Panc1 (cell line): Measurements from ENCODE around the gene SYCE1L. TPM values are rescaled to one million over a fixed set of nuclear protein-coding genes. Genes with fewer than 3 reads are reported as not detected.

Experiments used
- ATAC-seq: fragments of 200-7000 bp; cut with Tn5 transposase; 2 replicates; pipeline ENCODE4 v1.9.1; 2020; ENCODE audit warnings: mild to moderate bottlenecking, moderate library complexity
- BruUV-seq: library from RNA; stranded (reverse); fragments of 400-500 nt; replicated peaks from 2 replicates; lab custom pipeline; 2021; lab: Mats Ljungman, UMichigan
- CTCF ChIA-PET: fragments of 300-600 bp; sonication (Branson Sonifier 250); formaldehyde crosslinking; loops from one replicate; lab custom pipeline; 2022; ENCODE audit warnings: antibody characterized with exemption; lab: Charles Lee
- POLR2A ChIA-PET: fragments of 300-600 bp; sonication (Branson Sonifier 250); formaldehyde crosslinking; loops from one replicate; lab custom pipeline; 2022; ENCODE audit warnings: antibody characterized with exemption; lab: Charles Lee
- DNase-seq: peaks from one replicate; pipeline ENCODE4 v3.0.0-alpha.2; 2010; ENCODE audit warnings: low read depth, low spot score
- H3K27ac ChIP-seq: 2 replicates; pipeline ENCODE4 v1.5.1; 2011; ENCODE audit warnings: mild to moderate bottlenecking, low read length, inconsistent platforms
- H3K27me3 ChIP-seq: fragments of 200-500 bp; sonication (Bioruptor generic); 2 replicates; pipeline ENCODE4 v1.6.0; 2014; ENCODE audit warnings: low read length, inconsistent platforms; ENCODE audit not compliant: control insufficient read depth, insufficient read depth
- H3K36me3 ChIP-seq: fragments of 200-500 bp; sonication (Bioruptor generic); 2 replicates; pipeline ENCODE4 v1.5.1; 2014; ENCODE audit warnings: inconsistent platforms, mild to moderate bottlenecking, low read length, moderate library complexity; ENCODE audit not compliant: control insufficient read depth, insufficient read depth
- H3K4me1 ChIP-seq: 2 replicates; pipeline ENCODE4 v1.5.1; 2011; ENCODE audit warnings: inconsistent platforms, mild to moderate bottlenecking, low read length, moderate library complexity; ENCODE audit not compliant: control insufficient read depth, insufficient read depth
- H3K4me3 ChIP-seq, 2 experiments: 2 replicates each; pipeline ENCODE4 v1.5.1; 2011 to 2012; ENCODE audit warnings: low read depth in 2 of 2, low read length in 2 of 2, mild to moderate bottlenecking in 2 of 2, inconsistent platforms in 1 of 2, moderate library complexity in 1 of 2
- H3K9me3 ChIP-seq: fragments of 200-500 bp; sonication (Bioruptor generic); 2 replicates; pipeline ENCODE4 v1.5.1; 2014; ENCODE audit warnings: low read depth, mild to moderate bottlenecking, inconsistent platforms, low read length, moderate library complexity; ENCODE audit not compliant: control insufficient read depth, insufficient read depth
- CTCF ChIP-seq: fragments of 450-650 bp; IDR thresholded peaks from 2 replicates; pipeline ENCODE4 v1.5.1; 2017; ENCODE audit warnings: mild to moderate bottlenecking
- POLR2AphosphoS5 ChIP-seq: IDR thresholded peaks from 2 replicates; pipeline ENCODE4 v1.6.1; 2012; ENCODE audit warnings: mild to moderate bottlenecking, low read depth, low read length, moderate library complexity
- SIN3A ChIP-seq: IDR thresholded peaks from 2 replicates; pipeline ENCODE4 v1.6.1; 2012; ENCODE audit warnings: low read depth, mild to moderate bottlenecking, low read length, moderate library complexity, borderline replicate concordance; ENCODE audit not compliant: insufficient read depth
- TCF7L2 ChIP-seq: IDR thresholded peaks from 2 replicates; pipeline ENCODE4 v1.6.1; 2011; ENCODE audit warnings: mild to moderate bottlenecking, low read depth, low read length, inconsistent platforms
- in situ Hi-C: cut with HindIII; loops from 2 replicates; pipeline ENCODE4 v1.10.0; 2016; ENCODE audit warnings: low sequenced_read_pairs, low pct_unique_long_range_greater_than_20kb
- intact Hi-C: fragments of 100-400 bp; cut with micrococcal nuclease; formaldehyde crosslinking; loops from one replicate; pipeline ENCODE4 v1.10.0; 2022; ENCODE audit not compliant: unreplicated experiment
- total RNA-seq: library from RNA; stranded (reverse); gene quantifications from one replicate; pipeline ENCODE4 v1.2.1, GENCODE V29; 2021; ENCODE audit not compliant: unreplicated experiment
- TF ChIP-seq, protein P1 (sequence below), 2 experiments: IDR thresholded peaks; 2 replicates each; pipeline ENCODE4 v1.6.1; 2011 to 2012; ENCODE audit warnings: low read depth in 2 of 2, control low read depth in 1 of 2, low read length in 1 of 2, mild to moderate bottlenecking in 1 of 2, moderate library complexity in 1 of 2; ENCODE audit not compliant: insufficient read depth in 1 of 2

SYCE1L gene
- total RNA-seq, 1 experiment from 2014 or later, result 4.5 TPM

DNA sequence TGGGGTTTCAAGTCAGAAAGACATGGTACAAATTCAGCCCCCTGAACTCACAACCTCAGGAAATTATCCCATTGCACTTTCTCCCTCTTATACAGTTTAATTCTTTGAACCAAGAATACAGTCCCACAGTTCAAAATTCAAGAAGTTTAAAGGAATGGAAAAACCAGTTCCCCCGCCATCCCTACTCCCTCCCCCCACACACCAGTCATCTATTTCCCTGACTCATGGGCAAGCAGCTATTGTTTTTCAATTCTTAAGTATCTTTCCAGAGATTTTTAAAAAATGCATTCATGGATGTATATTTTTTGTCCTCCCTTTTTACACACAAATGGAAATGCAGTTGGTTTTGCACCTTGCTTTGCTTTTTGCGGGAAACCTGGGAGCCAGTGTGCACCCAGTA lies 7.3 kb downstream of the SYCE1L start:
- no peaks in the 10 kb centered on the region for H3K4me1 ChIP-seq
- BruUV-seq, result no TSS peak
- no peaks in the 10 kb centered on the region for H3K36me3 ChIP-seq
- POLR2A ChIA-PET, result no interaction called here
- CTCF ChIA-PET, result no interaction called here
- H3K9me3 ChIP-seq, result no peaks in the 10 kb centered on the region
- H3K4me3 ChIP-seq, result no peak overlapping the region
- no peak for ATAC-seq
- no peak for TF ChIP-seq SIN3A
- TF ChIP-seq, protein P1, sequence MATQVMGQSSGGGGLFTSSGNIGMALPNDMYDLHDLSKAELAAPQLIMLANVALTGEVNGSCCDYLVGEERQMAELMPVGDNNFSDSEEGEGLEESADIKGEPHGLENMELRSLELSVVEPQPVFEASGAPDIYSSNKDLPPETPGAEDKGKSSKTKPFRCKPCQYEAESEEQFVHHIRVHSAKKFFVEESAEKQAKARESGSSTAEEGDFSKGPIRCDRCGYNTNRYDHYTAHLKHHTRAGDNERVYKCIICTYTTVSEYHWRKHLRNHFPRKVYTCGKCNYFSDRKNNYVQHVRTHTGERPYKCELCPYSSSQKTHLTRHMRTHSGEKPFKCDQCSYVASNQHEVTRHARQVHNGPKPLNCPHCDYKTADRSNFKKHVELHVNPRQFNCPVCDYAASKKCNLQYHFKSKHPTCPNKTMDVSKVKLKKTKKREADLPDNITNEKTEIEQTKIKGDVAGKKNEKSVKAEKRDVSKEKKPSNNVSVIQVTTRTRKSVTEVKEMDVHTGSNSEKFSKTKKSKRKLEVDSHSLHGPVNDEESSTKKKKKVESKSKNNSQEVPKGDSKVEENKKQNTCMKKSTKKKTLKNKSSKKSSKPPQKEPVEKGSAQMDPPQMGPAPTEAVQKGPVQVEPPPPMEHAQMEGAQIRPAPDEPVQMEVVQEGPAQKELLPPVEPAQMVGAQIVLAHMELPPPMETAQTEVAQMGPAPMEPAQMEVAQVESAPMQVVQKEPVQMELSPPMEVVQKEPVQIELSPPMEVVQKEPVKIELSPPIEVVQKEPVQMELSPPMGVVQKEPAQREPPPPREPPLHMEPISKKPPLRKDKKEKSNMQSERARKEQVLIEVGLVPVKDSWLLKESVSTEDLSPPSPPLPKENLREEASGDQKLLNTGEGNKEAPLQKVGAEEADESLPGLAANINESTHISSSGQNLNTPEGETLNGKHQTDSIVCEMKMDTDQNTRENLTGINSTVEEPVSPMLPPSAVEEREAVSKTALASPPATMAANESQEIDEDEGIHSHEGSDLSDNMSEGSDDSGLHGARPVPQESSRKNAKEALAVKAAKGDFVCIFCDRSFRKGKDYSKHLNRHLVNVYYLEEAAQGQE (IDR thresholded peaks at IDR 0.05; ENCODE audit: insufficient read depth in 1 of 2, low read depth in 2 of 2, low read length in 1 of 2), result no peak
- no peak for TF ChIP-seq TCF7L2
- TF ChIP-seq CTCF, result no peak
- no peak for TF ChIP-seq POLR2AphosphoS5
- DNase-seq, result no peak
- no peaks in the 10 kb centered on the region for H3K27me3 ChIP-seq
- no peak overlapping the region for H3K27ac ChIP-seq
- intact Hi-C loops, result no loop called here
- in situ Hi-C loops, result no loop called here

DNA sequence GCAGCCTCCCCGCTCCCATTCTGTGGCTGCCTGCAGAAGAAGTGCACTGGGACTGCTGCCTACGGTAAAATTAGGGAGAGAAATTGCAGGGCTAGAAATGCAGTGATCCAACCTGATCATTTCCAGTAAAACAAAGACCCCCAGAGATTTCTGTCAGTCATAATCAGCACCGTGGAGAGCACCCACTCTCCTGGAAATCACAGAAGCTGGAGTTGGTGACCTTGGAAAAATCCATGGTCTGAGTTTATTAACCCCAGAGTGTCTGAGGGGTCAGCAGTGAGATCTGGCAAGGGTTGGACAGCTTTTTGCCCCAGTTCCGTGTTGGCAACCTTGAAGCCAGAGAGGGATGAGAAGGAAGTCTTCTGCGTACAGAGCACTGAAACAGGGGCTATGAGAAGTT lies 7.8 kb downstream of the SYCE1L start:
- intact Hi-C loops, result no loop called here
- no peak for DNase-seq
- no peaks in the 10 kb centered on the region for H3K36me3 ChIP-seq
- no peaks in the 10 kb centered on the region for H3K27me3 ChIP-seq
- in situ Hi-C loops, result no loop called here
- H3K9me3 ChIP-seq, result no peaks in the 10 kb centered on the region
- ATAC-seq, result no peak
- CTCF ChIA-PET, result no interaction called here
- TF ChIP-seq, protein P1 (IDR thresholded peaks at IDR 0.05; ENCODE audit: insufficient read depth in 1 of 2, low read depth in 2 of 2, low read length in 1 of 2), result peak; percentile 19 to 76; a peak in 2 of 4 replicates
- TF ChIP-seq TCF7L2 (no peak), SIN3A (no peak), POLR2AphosphoS5 (no peak), CTCF (no peak)
- H3K4me1 ChIP-seq, result no peaks in the 10 kb centered on the region
- no TSS peak for BruUV-seq
- no peak overlapping the region for H3K4me3 ChIP-seq
- POLR2A ChIA-PET, result no interaction called here
- no peak overlapping the region for H3K27ac ChIP-seq
